HG03571 (cell line): ENCODE data around the gene ZBTB32.
"Not testable (repeated sequence)": the region's sequence is repeated elsewhere in the genome, so short reads cannot be mapped to it uniquely, and the experiment has no call there.

ENCODE experiments used
- ATAC-seq: cut with Tn5 transposase; IDR thresholded peaks from one replicate; pipeline ENCODE4 v1.9.1; 2021; ENCODE audit not compliant: unreplicated experiment

Gene ZBTB32

DNA sequence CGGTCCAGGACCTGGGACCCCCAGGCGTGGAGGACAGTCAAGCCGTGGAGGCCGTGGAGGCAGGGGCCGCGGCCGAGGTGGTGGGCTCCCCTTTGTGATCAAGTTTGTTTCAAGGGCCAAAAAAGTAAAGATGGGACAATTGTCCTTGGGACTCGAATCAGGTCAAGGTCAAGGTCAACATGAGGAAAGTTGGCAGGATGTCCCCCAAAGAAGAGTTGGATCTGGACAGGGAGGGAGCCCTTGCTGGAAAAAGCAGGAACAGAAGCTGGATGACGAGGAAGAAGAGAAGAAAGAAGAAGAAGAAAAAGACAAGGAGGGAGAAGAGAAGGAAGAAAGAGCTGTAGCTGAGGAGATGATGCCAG is 15.8 kb downstream of the ZBTB32 start:
- no peak for ATAC-seq

DNA sequence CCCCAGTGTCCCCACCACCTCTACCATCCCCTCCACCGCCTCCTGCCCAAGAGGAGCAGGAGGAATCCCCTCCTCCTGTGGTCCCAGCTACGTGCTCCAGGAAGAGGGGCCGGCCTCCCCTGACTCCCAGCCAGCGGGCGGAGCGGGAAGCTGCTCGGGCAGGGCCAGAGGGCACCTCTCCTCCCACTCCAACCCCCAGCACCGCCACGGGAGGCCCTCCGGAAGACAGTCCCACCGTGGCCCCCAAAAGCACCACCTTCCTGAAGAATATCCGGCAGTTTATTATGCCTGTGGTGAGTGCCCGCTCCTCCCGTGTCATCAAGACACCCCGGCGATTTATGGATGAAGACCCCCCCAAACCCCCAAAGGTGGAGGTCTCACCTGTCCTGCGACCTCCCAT is 16.3 kb downstream of the ZBTB32 start:
- no peak for ATAC-seq

- no peak for ATAC-seq
Measured at GRCh38 chr19:35721374-35721773, 17.0 kb downstream of the ZBTB32 start.

DNA sequence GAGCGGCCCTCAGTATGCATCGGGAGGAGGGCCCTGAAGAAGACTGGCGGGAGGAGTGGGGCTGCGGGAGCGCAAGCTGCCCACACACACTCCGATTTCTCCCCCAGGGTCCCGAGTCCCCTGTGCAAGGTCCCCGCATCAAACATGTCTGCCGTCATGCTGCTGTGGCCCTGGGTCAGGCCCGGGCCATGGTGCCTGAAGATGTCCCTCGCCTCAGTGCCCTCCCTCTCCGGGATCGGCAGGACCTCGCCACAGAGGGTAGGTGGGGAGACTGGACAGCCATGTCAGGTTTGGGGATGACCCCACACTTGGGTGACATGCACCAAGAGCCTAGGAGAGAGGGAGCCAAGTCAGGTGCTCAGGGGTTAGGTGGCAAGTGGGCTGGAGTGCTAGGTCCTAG is 18.1 kb downstream of the ZBTB32 start:
- ATAC-seq = no peak

- ATAC-seq = no peak
Measured at GRCh38 chr19:35722897-35723296, 18.5 kb downstream of the ZBTB32 start.

DNA sequence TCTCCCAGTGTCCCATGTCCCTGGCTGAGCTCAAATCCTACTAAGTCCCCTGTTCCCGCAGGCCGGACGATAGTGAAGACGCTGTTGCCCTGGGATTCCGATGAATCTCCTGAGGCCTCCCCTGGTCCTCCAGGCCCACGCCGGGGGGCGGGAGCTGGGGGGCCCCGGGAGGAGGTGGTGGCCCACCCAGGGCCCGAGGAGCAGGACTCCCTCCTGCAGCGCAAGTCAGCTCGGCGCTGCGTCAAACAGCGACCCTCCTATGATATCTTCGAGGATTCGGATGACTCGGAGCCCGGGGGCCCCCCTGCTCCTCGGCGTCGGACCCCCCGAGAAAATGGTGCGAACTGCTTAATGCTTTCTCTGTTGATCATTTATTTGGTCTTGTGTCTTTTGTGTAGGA is 19.3 kb downstream of the ZBTB32 start:
- ATAC-seq = no peak

DNA sequence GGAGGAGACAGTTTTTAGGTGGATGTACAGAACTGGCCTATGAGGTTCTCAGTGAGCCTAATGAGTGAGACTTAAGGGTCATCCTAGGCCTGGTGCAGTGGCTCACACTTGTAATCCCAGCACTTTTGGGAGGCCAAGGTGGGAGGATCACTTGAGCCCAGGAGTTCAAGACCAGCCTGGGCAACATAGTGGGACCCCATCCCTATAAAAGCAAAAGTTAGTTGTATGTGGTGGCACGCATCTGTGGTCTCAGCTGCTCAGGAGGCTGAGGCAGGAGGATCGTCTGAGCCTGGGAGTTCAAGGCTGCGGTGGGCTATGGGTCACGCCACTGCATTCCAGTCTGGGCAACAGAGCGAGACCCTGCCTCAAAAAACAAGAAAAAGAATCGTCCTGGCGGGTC is 19.8 kb downstream of the ZBTB32 start:
- not testable (repeated sequence) for ATAC-seq

GRCh38 chr19:35724560-35724959 is 20.2 kb downstream of the ZBTB32 start:
- no peak for ATAC-seq

DNA sequence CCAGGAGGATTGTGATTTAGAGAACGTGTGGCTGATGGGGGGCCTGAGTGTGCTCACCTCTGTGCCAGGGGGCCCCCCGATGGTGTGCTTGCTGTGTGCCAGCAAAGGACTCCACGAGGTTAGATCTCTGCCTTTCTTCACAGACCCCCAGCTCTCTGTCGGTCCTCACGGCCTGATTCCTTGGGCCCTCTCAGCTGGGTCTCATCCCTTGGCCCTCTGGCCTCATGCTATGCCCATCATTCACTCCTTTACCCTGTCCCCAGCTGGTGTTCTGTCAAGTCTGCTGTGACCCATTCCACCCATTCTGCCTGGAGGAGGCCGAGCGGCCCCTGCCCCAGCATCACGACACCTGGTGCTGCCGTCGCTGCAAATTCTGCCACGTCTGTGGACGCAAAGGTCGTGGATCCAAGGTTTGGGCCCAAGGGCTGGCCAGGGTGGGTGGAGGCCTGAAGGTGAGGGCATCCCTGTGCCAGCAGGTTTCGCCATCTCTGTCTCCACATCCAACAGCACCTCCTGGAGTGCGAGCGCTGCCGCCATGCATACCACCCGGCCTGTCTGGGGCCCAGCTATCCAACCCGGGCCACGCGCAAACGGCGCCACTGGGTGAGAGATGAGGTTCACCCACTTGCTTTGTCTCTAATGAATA is 21.0 kb downstream of the ZBTB32 start:
- ATAC-seq = no peak

GRCh38 chr19:35727053-35727955 is 22.9 kb downstream of the ZBTB32 start:
- no peak for ATAC-seq

- no peak for ATAC-seq
Measured at GRCh38 chr19:35727956-35728706, 23.8 kb downstream of the ZBTB32 start.

- no peak for ATAC-seq
Measured at GRCh38 chr19:35729021-35729420, 24.7 kb downstream of the ZBTB32 start.

- ATAC-seq = no peak
Measured at GRCh38 chr19:35729763-35730162, 25.4 kb downstream of the ZBTB32 start.

DNA sequence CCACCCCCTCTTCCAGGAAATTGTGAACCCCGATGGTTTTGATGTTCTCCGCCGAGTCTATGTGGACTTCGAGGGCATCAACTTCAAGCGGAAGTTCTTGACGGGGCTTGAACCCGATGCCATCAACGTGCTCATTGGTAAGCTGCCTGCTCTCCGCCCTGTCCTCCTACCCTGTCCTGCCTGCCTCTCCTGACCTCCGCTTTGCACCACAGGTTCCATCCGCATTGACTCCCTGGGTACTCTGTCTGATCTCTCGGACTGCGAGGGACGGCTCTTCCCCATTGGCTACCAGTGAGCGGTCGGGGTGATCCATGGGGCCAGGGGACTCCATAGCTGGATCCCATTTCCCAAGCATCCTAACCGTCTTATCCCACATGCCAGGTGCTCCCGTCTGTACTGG is 26.0 kb downstream of the ZBTB32 start:
- ATAC-seq = no peak

- no peak for ATAC-seq
Measured at GRCh38 chr19:35731353-35731752, 27.0 kb downstream of the ZBTB32 start.

DNA sequence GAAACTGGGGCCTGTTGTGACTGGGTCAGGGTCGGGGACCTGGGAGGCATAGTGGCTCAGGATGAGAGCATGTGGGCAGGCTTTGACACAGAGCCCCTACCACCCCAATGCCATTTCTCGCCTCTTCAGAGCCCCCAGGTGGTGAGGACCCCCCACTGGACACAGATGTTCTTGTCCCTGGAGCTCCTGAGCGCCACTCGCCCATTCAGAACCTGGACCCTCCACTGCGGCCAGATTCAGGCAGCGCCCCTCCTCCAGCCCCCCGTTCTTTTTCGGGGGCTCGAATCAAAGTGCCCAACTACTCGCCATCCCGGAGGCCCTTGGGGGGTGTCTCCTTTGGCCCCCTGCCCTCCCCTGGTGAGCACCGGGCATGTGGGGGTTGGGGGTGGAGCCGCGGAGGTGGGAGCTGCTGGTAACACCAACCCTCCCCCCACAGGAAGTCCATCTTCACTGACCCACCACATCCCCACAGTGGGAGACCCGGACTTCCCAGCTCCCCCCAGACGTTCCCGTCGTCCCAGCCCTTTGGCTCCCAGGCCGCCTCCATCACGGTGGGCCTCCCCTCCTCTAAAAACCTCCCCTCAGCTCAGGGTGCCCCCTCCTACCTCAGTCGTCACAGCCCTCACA is 27.5 kb downstream of the ZBTB32 start:
- no peak for ATAC-seq

DNA sequence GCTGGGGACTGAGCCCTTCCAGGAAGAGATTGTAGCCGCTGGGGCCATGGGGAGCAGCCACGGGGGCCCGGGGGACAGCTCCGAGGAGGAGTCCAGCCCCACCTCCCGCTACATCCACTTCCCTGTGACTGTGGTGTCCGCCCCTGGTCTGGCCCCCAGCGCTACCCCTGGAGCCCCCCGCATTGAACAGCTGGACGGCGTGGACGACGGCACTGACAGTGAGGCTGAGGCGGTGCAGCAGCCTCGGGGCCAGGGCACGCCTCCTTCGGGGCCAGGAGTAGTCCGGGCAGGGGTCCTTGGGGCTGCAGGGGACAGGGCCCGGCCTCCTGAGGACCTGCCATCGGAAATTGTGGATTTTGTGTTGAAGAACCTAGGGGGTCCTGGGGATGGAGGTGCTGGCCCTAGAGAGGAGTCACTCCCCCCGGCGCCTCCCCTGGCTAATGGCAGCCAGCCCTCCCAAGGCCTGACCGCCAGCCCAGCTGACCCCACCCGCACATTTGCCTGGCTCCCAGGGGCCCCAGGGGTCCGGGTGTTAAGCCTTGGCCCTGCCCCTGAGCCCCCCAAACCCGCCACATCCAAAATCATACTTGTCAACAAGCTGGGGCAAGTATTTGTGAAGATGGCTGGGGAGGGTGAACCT is 28.3 kb downstream of the ZBTB32 start:
- no peak for ATAC-seq

DNA sequence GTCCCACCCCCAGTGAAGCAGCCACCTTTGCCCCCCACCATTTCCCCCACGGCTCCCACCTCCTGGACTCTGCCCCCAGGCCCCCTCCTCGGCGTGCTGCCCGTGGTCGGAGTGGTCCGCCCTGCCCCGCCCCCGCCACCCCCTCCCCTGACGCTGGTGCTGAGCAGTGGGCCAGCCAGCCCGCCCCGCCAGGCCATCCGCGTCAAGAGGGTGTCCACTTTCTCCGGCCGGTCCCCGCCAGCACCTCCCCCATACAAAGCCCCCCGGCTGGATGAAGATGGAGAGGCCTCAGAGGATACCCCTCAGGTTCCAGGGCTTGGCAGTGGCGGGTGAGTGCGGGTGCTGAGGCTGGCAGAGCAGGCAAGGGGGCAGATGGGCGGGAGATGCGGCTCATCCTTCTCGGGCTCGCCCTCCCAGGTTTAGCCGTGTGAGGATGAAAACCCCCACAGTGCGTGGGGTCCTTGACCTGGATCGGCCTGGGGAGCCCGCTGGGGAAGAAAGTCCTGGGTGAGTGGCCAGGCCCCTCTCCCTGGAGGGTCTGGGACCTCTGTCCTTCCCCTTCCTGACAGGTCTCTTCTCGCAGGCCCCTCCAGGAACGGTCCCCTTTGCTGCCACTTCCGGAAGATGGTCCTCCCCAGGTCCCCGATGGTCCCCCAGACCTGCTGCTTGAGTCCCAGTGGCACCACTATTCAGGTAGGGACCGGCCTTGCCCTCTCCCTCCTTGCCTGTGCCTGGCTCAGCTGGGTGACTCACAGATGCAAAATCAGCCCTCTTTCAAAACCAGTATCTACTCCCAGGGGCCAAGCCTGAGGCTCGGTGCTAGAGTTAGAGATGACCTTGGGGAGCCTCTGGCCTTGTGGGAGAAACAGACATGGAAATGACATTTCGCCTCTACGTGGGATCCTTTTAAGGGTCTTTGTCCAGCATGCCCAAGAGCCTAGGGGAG is 29.1 kb downstream of the ZBTB32 start:
- no peak for ATAC-seq

- ATAC-seq = no peak
Measured at GRCh38 chr19:35734273-35734672, 29.9 kb downstream of the ZBTB32 start.

DNA sequence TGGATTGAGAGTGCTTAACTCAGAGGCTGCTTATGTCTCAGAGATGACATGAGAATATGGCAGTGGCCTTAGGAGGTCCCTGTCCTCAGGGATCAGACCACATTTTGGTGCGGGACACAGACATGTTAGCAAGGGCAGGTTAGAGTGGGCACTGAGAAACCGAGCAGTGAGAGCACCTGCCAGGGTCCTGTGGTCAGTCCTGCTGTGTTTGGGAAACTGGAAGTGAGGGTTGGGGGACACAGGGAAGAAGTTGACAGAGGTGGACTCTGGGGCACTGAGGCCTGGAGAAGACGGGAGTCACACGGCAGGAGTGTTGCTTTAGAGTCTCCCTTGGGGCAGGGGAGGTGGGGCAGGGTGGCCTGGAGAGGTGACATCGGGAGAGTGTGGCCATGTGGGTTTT is 30.5 kb downstream of the ZBTB32 start:
- no peak for ATAC-seq
